SH-SY5Y (cell line): Measurements from ENCODE around the gene ADD1.

ENCODE experiments used
- GATA2 ChIP-seq: IDR thresholded peaks from 2 replicates; pipeline ENCODE4 v1.6.1; 2011; ENCODE audit warnings: mild to moderate bottlenecking, low read depth, low read length
- GATA3 ChIP-seq: IDR thresholded peaks from 2 replicates; pipeline ENCODE4 v1.6.1; 2011; ENCODE audit warnings: low read depth, mild to moderate bottlenecking, low read length, moderate library complexity

GRCh38 chr4:2893772-2894171 lies 50.1 kb downstream of the ADD1 start:
- no peak for TF ChIP-seq GATA2
- TF ChIP-seq GATA3 = no peak
